ENCODE measurements around the gene STK10.

The STK10 gene

GRCh38 chr5:172141949-172142319 is 46.1 kb downstream of the STK10 start:
- peak overlapping the region; percentile 30; the same call in 1 of the 2 replicates for H3K9ac ChIP-seq (ENCODE audit: low read length)
- no peaks in the 10 kb centered on the region for H3K27me3 ChIP-seq (ENCODE audit: insufficient read depth, low read length)
- no peaks in the 10 kb centered on the region for H3F3A ChIP-seq (ENCODE audit: insufficient read depth, low read length)
- TF ChIP-seq CTCF (IDR thresholded peaks at IDR 0.05; ENCODE audit: low read length) (no peak), EZH2 (IDR thresholded peaks at IDR 0.05; ENCODE audit: borderline replicate concordance, low read length) (no peak)
- H3K27ac ChIP-seq (ENCODE audit: low read depth, low read length, poor library complexity, severe bottlenecking): peak overlapping the region; percentile 89
- H3K9me2 ChIP-seq (ENCODE audit: low read depth, low read length): no peaks in the 10 kb centered on the region
- H2AFZ ChIP-seq (ENCODE audit: low read length): no peak overlapping the region
- no peak overlapping the region for H3K4me3 ChIP-seq (ENCODE audit: low read depth, low read length, poor library complexity, severe bottlenecking)
- peaks cover 58% of the 10 kb centered on the region for H3K4me1 ChIP-seq (ENCODE audit: insufficient read depth, low read length, severe bottlenecking)
- H3K4me2 ChIP-seq (ENCODE audit: low read length): peak overlapping the region; percentile 50; the same call in 1 of the 2 replicates
- 0 out of 2 replicates have a peak, but pooled peaks cover 3% of the 10 kb centered on the region for H3K79me2 ChIP-seq (ENCODE audit: insufficient read depth, low read length)
- H3K36me3 ChIP-seq (ENCODE audit: insufficient read depth, low read length): peaks cover 9% of the 10 kb centered on the region; the same call in 1 of the 2 replicates
- H3K9me3 ChIP-seq (ENCODE audit: low read length): peaks cover 3% of the 10 kb centered on the region; the same call in 1 of the 2 replicates
- H4K20me1 ChIP-seq (ENCODE audit: insufficient read depth, low read length): no peaks in the 10 kb centered on the region

- H3K4me1 ChIP-seq (ENCODE audit: insufficient read depth, low read length, severe bottlenecking): peaks cover 58% of the 10 kb centered on the region
- 0 out of 2 replicates have a peak, but pooled peaks cover 3% of the 10 kb centered on the region for H3K79me2 ChIP-seq (ENCODE audit: insufficient read depth, low read length)
- no peak overlapping the region for H3K4me3 ChIP-seq (ENCODE audit: low read depth, low read length, poor library complexity, severe bottlenecking)
- peaks cover 3% of the 10 kb centered on the region; the same call in 1 of the 2 replicates for H3K9me3 ChIP-seq (ENCODE audit: low read length)
- H3K36me3 ChIP-seq (ENCODE audit: insufficient read depth, low read length): peaks cover 10% of the 10 kb centered on the region; the same call in 1 of the 2 replicates
- H3K27ac ChIP-seq (ENCODE audit: low read depth, low read length, poor library complexity, severe bottlenecking): peak overlapping the region; percentile 89
- TF ChIP-seq CTCF (IDR thresholded peaks at IDR 0.05; ENCODE audit: low read length): no peak
- no peak for TF ChIP-seq EZH2 (IDR thresholded peaks at IDR 0.05; ENCODE audit: borderline replicate concordance, low read length)
- no peaks in the 10 kb centered on the region for H3F3A ChIP-seq (ENCODE audit: insufficient read depth, low read length)
- H3K27me3 ChIP-seq (ENCODE audit: insufficient read depth, low read length): no peaks in the 10 kb centered on the region
- no peak overlapping the region for H3K4me2 ChIP-seq (ENCODE audit: low read length)
- no peak overlapping the region for H3K9ac ChIP-seq (ENCODE audit: low read length)
- no peak overlapping the region for H2AFZ ChIP-seq (ENCODE audit: low read length)
- H4K20me1 ChIP-seq (ENCODE audit: insufficient read depth, low read length): no peaks in the 10 kb centered on the region
- no peaks in the 10 kb centered on the region for H3K9me2 ChIP-seq (ENCODE audit: low read depth, low read length)
Measured at GRCh38 chr5:172140866-172141265, 47.2 kb downstream of the STK10 start.

- no peak overlapping the region for H3K4me3 ChIP-seq (ENCODE audit: low read depth, low read length, poor library complexity, severe bottlenecking)
- peaks cover 15% of the 10 kb centered on the region for H3K36me3 ChIP-seq (ENCODE audit: insufficient read depth, low read length)
- TF ChIP-seq EZH2 (IDR thresholded peaks at IDR 0.05; ENCODE audit: borderline replicate concordance, low read length) (no peak), CTCF (IDR thresholded peaks at IDR 0.05; ENCODE audit: low read length) (no peak)
- no peak overlapping the region for H3K4me2 ChIP-seq (ENCODE audit: low read length)
- no peaks in the 10 kb centered on the region for H3K27me3 ChIP-seq (ENCODE audit: insufficient read depth, low read length)
- H3K9ac ChIP-seq (ENCODE audit: low read length): no peak overlapping the region
- no peaks in the 10 kb centered on the region for H3F3A ChIP-seq (ENCODE audit: insufficient read depth, low read length)
- H2AFZ ChIP-seq (ENCODE audit: low read length): no peak overlapping the region
- peaks cover 55% of the 10 kb centered on the region for H3K4me1 ChIP-seq (ENCODE audit: insufficient read depth, low read length, severe bottlenecking)
- no peaks in the 10 kb centered on the region for H3K9me2 ChIP-seq (ENCODE audit: low read depth, low read length)
- peak overlapping the region; percentile 72 for H3K27ac ChIP-seq (ENCODE audit: low read depth, low read length, poor library complexity, severe bottlenecking)
- 0 out of 2 replicates have a peak, but pooled peaks cover 3% of the 10 kb centered on the region for H3K79me2 ChIP-seq (ENCODE audit: insufficient read depth, low read length)
- H4K20me1 ChIP-seq (ENCODE audit: insufficient read depth, low read length): no peaks in the 10 kb centered on the region
- H3K9me3 ChIP-seq (ENCODE audit: low read length): peaks cover 3% of the 10 kb centered on the region; the same call in 1 of the 2 replicates
Measured at GRCh38 chr5:172140120-172140519, 47.9 kb downstream of the STK10 start.
